ENCODE measurements around the gene KIAA0930.
"Not testable (repeated sequence)": the region's sequence is repeated elsewhere in the genome, so short reads cannot be mapped to it uniquely, and the experiment has no call there.

The KIAA0930 gene

DNA sequence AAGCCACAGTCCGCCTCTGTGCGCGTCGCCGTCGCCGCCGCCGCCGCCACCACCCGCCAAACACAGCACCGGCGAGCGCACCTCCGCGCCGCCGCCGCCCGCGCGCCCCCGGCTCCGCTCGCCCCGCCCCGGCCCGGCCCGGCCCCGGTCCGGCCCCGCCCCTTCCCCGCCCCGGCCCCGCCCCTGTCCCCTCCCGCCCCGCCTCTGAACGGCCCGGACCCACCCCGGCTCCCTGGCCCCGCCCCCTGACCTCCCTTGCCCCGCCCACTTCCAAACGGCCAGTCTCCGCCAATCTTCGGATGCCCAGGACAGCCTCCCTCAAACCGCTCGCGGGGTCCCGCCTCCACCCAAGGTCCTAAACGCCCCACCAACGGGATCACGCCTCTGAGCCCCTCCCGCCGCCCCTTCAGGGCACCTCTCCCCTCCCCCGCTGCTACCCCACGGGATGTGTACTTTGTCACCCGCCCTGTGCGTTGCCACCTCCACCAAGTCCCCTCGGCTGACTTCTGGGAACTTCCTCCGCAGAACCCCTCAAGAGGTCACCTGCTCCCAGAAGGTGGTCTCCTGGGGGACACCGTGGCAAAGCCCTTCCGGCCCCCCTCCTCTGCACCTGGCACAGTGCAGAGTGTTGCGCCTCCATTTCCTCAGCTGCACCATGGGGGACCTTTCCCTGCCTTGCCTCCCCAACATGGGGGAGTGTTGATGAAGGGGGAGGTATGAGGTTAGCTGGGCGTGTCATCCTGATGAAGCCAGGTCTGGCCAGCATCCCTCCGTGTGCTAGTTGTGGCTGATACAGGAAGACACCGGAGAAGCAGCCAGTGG, at the start of gene KIAA0930:
Gene KIAA0930, minus strand, starts transcription at position 85 of the 822 bp plus-strand sequence. CDS start 191 bp downstream, outside the sequence.
- peak; percentile 74 for DNase-seq (ENCODE audit: low spot score)

DNA sequence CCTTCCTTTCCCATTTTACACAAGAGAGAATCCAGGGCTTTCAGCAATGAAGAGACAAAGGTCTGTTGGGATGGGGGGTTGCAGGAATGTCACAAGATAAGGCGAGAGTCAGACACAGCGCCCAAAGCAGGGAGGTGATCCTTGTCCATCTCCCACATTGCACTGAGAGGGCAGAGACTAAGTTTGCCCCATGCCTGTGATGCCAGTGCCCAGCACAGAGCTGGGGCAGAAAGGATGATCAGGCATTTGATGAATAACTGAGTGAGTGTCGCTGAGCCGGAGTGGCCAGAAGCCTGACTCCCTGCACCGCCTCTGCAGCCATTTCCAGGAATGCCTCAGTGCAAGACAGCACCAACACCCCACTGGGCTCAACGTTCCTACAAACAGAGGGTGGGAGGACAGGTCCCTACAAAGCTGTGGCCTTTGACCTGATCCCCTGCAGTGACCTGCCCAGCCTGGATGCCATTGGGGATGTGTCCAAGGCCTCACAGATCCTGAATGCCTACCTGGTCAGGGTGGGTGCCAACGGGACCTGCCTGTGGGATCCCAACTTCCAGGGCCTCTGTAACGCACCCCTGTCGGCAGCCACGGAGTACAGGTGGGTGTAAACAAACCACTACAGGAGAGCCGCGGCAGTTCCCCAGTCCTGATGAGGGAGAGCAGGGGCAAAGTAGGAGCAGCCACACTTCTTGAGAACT, 46.3 kb upstream of the KIAA0930 start:
- DNase-seq (ENCODE audit: low spot score): no peak

DNA sequence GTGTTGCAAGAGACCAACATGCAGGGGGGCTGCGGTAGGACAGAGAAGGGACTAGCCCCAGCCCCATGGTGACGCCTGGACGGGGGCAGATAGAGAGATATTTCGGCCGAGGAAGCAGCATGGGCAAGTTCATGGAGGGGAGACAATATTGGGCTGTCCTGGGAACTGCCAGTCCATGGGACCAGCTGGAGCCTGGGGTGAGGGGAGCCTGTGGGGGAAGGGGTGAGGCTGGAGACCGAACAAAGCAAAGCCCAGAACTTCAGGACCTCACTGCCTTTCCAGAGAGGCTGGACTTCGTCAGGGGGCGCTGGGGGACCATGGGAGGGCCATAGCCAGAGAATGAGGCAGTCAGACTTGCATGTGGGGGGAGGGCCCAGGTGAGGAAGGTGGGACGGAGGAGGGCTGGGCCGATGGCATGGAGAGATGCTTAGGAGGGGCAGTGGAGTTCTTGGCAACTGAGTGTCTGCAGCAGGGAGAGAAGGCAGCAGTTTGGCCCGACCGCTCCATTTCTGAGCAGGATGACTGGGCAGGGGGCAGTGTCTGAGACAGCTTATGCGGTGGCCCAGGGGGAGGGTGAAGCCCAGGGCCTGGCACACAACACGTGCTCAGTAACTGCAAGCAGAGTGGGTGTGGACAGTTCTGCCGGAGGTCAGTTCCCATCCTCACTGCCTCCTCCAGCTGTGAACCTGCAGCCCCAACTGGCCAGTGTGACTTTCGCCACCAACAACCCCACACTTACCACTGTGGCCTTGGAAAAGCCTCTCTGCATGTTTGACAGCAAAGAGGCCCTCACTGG, 44.8 kb upstream of the KIAA0930 start:
- peak; percentile 25 for DNase-seq (ENCODE audit: low spot score)

DNA sequence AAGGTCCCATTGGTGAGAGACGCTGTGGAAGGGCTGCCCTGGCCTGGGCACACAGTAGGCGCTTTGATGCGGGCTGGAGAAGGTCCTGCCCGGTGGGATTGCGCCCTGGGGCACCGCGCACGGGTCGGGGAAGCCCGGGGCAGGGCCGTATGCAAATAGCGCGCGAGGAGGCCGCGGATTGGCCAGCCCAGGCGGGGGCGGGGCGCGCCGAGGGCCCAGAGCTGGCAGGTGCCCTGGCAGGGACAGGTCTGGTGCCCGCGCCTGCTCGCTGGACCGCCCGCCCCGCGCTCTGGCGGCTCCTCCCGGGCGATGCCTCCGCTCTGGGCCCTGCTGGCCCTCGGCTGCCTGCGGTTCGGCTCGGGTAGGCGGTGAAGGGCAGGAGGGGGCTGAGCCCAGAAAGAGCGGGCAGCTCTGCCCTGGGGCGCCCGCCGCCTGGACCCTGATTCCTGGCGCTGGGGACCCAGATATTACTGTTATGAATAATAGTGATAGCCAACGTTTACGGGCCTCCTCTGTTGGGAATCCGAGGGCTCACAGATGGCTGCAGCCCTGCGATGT, 44.1 kb upstream of the KIAA0930 start, which contains the start of gene UPK3A:
Gene UPK3A, plus strand, starts transcription at position 245 of the 558 bp plus-strand sequence. Its CDS starts 65 bp downstream, at position 310.
- peak; percentile 56 for DNase-seq (ENCODE audit: low spot score)

DNA sequence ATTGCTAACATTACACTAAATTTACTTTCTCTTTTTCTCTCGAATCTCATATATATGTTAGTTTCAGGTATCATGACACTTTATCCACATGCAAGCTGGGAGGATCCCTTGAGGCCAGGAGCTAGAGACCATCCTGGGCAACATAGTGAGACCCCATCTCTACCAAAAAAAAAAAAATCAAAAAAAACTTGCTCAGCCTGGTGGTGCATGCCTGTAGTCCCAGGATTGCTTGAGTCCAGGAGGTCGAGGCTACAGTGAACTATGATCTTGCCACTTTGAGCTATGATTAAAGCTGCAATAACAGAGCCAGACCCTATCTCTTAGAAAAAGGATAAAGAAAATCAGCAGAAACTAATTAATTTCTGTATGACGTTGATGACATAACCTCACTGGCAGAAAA, 40.3 kb upstream of the KIAA0930 start:
- DNase-seq (ENCODE audit: low spot score): no peak

DNA sequence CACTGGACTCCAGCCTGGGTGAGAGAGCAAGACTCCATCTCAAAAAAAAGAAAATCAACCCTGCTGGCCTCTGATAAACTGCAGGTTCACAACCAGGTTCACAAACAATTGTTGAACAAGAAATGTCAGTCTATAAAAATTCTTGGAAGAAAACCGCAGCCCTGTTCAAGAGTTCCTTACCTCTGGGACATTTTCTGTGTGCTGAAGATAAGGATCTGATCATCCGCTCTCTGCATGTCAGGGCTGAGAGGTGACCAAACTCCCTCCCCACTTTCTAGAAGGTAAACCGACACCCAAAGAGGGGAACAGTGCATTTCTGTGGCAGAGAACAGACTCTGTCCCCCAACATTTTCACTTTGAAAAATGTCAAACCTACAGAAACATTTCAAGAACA, 39.9 kb upstream of the KIAA0930 start:
- DNase-seq (ENCODE audit: low spot score): no peak

DNA sequence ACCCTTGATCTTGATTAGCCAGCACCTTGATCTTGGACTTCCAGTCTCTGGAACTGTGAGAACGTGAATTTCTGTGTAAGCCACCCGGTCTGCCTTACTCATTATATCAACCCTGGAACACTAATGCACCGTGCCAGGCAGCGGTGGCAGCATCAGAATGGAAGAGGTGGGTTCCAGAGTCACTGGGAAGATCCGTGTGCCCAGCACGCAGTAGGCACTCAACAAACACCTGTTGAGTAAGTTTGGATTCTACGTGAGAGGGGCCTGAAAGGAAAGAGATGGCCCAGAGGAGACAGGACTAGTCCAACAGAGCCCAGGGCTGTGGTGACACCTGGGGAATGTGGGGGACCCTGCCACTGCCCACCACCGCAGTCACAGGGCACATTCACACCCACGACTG, 37.4 kb upstream of the KIAA0930 start:
- no peak for DNase-seq (ENCODE audit: low spot score)

DNA sequence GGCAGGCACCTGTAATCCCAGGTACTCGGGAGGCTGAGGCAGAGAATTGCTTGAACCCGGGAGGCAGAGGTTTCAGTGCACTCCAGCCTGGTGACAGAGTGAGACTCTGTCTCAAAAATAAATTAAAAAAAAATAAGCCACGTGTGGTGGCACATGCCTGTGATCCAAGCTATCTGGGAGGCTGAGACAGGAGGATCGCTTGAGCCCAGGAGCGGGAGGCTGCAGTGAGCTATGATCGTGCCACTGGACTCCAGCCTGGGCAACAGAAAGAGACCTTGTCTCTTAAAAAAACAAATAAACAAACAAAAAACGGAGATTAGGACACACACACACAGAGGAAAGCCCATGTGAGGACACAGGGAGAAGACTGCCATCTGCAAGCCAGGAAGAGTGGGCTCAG, 37.0 kb upstream of the KIAA0930 start:
- DNase-seq (ENCODE audit: low spot score): not testable (repeated sequence)

DNA sequence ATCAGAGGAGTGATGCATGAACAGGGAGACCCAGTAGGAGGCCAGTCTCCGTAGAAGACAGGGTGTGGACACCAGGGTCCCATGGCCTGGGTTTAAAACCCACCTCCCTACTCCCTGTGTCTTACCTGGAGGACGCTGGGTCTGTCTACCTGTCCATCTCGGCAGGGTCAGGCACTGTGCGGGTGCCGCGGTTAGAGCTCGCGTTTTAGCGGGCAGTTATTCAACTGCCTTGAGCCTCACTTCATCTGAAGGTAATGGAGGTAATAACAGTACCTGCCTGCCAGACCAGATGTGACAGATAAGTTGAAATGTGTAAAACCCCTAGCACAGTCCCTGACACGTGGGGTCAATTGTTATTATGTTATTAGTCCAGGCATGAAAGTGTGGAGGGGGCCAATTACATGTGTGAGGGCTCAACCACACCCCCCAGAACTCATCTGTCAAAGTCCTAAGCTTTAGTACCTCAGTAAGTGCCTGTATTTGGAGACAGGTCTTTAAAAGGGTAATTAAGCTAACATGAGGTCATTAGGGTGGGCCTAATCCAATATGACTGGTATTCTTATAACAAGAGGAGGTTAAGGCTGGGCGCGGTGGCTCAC, 35.9 kb upstream of the KIAA0930 start:
- no peak for DNase-seq (ENCODE audit: low spot score)

DNA sequence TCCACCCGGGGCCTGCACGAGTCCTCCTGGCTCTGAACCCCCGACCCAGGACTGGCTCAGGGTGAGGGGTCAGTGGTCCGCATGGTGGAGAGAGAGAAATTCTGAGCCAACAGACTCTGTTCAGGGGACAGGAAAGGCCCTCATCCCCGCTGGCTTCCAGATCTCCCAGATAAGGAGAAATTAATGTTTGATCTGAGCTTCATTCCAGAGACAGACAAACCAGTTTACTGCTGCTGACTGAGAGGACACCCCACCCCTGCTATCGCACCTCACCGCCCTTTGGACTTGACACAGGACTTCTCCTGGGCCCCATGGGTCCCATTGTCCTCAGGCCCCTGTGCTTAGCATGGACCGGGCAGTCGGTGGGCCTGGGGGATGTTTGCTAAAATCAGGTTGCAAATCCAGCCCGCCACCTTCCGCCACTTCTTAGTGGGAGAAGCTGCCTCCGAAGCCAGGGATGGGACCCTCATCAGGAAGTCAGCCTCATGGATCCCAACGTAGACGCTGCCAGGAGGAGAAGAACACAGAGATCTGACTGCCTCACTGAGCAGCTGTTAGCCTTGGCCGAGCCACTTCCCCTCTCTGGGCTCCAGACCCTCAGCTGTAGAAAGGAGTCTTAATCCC, 32.9 kb upstream of the KIAA0930 start:
- DNase-seq (ENCODE audit: low spot score): no peak

DNA sequence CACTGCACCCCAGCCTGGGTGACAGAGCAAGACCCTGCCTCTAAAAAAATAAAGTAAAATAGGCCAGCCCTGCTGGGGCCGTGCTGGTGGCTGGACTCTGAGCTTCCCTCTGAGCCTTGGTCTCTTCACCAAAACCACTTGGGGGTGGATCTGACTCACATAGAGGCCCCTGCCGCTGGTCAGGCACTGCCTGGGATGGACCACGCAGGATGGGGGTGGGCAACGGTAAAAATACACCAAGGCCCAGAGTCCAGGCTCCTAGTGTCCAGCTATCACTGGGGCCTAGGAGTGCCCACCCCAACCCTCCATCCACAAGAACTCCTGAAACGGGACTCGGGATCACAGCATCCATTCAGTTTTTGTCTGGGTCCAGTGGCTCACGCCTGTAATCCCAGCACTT, 31.8 kb upstream of the KIAA0930 start:
- DNase-seq (ENCODE audit: low spot score): no peak

DNA sequence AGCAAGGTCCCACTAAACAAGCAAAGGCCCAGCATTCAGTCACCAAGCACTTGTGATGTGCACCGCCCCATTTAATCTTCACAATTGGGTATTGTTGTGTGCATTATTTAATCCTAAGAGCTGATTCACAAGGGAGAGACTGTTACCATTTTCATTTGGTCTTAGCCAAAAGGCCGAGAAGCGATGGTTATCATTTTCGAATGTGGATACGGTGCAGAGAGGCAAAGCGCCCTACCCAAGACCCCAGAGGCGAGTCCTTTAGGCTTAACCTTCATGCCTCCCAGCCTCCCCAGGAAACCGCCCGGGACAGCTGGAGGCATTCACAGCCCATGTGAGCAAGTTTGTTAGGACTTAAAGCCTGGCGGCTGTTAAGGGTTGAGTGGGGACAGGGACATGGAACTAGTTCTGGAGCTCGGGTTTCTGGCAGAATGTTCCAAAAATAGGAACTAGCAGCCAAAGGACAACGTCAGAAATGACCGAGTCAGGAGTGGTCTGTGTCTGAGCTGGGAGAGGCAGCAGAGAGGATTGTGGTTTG, 31.0 kb upstream of the KIAA0930 start:
- DNase-seq (ENCODE audit: low spot score): no peak

DNA sequence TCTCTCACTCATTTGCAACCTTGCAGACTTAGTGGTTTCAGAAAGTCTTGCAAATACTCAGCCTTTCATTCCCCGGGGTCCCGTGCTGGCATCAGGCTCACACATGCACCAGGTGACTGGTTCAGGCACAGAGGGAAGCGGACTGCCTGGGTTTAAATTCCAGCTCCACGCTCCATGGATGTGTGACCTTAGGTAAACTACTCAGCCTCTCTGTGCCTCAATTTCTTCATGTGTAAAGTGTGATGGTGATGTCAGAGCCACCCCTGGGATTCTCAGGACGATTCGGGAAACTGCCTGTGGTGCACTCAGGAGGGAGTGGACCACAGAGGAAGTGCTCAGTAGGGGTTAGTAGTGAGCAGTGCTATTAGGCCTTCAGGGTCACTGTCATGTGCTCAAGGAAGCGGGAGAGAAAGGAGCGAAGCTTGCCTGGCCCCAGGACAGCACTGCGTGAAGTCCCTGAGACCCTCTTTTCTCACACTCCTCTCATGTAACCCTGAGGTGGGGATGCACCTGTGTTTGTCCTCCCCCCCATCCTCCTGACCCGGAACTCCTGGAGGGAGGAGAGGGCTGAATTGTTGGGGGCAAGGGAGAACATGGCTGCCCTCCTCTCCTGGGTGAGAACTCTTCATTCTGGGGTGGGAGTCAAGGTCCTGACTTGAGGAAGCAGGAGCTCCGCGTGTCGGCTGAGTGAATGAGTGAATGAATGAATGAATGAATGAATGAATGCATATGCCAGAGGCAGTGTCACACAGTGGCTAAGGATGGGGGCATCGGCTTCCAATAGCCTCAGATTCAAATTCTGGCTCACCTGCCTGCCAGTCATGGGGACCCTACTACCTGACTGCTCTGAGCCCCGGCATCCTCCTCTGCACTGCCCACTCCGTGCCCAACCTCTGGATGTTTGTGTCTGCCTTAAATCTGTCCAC, 29.7 kb upstream of the KIAA0930 start:
- no peak for DNase-seq (ENCODE audit: low spot score)

DNA sequence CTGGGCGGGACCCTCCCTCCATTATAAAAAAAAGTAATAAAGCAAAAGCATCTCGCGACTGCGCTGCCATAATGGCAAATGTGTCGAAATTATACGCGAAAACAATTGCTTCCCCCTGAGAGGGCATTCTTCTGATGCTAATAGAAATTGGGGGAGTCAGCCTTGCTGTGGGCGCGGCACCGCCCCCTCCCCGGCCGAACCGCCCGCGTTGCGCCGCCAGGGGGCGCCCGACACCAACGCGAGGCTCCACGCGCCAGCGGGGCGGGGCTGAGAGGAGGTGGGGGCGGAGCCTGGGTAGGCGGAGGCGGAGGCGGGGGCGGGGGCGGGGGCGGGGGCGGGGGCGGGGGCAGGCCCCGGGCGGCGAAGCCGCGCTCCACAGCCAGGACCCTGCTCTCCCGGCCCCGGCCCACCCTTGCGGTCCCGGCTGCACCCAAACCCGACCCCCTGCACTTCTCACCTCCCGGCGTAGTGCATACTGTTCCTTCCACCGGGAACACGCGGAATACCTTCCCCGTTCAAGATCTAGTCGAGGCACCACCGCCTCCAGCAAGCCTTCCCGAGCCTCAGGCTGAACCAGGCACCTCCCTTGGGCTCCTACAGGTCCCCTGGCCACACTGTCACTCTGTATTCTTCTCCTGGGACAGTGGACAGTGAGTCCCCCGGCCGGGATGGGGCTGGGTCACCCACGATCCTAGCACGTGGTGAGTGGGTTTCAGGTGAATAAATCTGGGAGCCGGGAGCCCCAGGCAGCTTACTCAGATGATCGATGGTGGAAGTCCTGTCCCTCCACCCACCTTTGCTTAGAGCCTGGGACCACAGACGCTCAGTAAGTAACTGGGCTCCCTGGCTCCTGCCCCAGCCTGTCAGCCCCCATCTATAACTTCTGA, 28.5 kb upstream of the KIAA0930 start:
- peak; percentile 65 for DNase-seq (ENCODE audit: low spot score)

DNA sequence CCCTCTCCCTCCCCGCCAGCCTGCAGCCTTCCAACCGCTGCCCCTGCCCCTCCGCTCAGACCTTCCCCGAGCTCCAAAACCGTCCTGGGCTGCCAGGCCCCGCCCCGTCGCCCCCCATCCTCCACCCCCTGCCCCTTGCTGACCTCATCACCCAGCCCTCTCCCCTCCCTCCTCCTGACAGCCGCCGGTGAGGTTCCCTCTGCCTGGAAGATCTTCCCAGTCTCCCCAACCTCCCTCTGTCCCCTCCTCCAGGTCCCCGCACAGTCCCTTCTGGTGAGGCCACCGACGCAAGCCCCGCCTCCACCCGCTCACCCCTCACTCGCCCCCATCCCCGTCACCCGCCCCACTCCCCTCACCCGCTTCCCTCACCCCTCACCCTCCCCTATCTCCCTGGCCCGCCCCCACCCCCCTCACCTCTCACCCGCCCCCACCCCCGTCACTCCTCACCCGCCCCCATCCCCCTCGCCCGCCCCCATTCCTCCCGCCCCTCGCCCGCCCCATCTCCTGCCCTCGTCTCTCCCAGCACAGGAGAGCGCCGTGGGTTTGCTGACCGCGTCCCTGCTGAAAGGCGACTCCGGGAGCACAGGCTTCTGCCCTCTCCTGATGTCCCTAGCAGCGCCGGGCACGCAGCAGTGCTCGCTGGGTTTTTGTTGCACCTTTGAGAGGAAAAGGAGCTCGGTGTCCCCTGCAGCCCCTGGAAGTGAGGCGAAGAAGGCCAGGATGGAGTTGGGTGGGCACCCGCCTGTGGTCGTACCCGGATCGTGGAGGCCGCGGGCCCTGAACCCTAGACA, 27.7 kb upstream of the KIAA0930 start:
- DNase-seq (ENCODE audit: low spot score): peak; percentile 69

DNA sequence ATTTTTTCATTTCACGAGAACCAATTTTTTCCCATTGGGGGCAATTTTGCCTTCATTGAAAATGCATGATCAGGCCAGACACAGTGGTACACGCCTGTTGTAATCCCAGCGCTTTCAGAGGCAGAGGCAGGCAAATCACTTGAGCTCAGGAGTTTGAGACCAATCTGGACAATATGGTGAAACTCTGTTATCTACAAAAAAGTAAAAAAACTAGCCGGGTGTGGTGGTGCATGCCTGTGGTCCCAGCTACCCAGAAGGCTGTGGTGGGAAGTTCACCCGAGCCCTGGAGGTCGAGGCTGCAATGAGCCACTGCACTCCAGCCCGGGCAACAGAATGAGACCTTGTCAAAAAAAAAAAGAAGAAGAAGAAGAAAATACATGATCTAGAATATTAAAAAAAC, 24.8 kb upstream of the KIAA0930 start:
- no peak for DNase-seq (ENCODE audit: low spot score)

DNA sequence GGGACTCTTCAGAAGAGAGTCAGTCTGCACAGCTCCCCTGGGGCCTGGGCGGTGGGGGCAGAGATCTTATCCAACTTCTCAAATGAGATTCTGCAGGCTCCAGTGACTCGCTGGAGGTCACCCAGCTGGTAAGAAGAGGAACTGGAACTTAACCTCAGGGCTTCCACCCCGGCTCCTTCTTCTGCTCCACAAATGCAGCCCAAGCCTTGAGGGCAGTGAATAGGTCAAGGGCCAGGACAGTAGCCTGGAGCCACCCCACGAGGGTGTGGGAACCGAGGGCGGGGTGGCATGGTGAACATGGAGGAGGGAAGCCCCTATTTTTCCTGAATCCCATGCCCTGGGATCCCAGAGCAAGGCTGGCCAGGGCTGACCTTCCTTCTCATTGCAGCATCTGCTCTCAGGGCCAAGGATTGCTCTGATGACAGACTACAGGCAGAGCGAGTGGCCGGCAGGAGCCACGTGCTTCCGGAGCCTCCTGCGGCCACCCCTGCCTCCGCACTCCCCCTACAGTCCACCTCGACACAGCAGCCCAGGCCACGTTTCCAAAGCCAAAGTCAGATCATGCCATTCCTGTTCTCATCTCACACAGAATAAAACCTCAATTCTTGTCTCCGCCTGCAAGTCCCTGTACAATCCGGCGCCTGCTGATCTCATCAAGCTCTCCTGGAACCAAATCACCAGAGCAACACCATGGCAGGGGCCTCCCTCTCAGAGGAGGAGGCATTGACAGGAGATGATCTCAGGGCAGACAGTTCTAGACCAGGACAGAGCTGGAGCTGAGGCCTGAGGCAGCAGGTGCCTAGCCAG, 23.0 kb upstream of the KIAA0930 start:
- DNase-seq (ENCODE audit: low spot score): peak; percentile 54
